Duodenal mucosa (tissue), 2 donors: ENCODE results near the gene CPM.

Experiments
- H3K27ac ChIP-seq: one replicate; pipeline ENCODE4 v1.7.0; 2013; ENCODE audit warnings: low read depth, low read length
- H3K27me3 ChIP-seq, 2 donors: one replicate each; pipeline ENCODE4 v1.7.0; 2013; ENCODE audit warnings: low read length in 2 of 2, control low read depth in 1 of 2; ENCODE audit not compliant: insufficient read depth in 2 of 2, control insufficient read depth in 1 of 2
- H3K36me3 ChIP-seq, 2 donors: one replicate each; pipeline ENCODE4 v1.7.0; 2013; ENCODE audit warnings: low read length in 2 of 2, control low read depth in 1 of 2; ENCODE audit not compliant: insufficient read depth in 2 of 2, control insufficient read depth in 1 of 2
- H3K4me1 ChIP-seq, 2 donors: one replicate each; pipeline ENCODE4 v1.7.0; 2013; ENCODE audit warnings: low read length in 2 of 2, control low read depth in 1 of 2; ENCODE audit not compliant: insufficient read depth in 2 of 2, control insufficient read depth in 1 of 2
- H3K4me3 ChIP-seq, 2 donors: one replicate each; pipeline ENCODE4 v1.7.0; 2013; ENCODE audit warnings: low read length in 2 of 2, low read depth in 1 of 2
- H3K9ac ChIP-seq, 2 donors: one replicate each; pipeline ENCODE4 v1.7.0; 2013; ENCODE audit warnings: low read length in 2 of 2, low read depth in 1 of 2
- H3K9me3 ChIP-seq, 2 donors: one replicate each; pipeline ENCODE4 v1.7.0; 2013; ENCODE audit warnings: low read length in 2 of 2, control low read depth in 1 of 2; ENCODE audit not compliant: control insufficient read depth in 1 of 2

The CPM gene

GRCh38 chr12:68911197-68911718 lies 21.7 kb downstream of the CPM start:
- no peak overlapping the region for H3K9ac ChIP-seq
- H3K27me3 ChIP-seq: no peaks in the 10 kb centered on the region
- no peaks in the 10 kb centered on the region for H3K4me1 ChIP-seq
- no peak overlapping the region for H3K27ac ChIP-seq
- no peak overlapping the region for H3K4me3 ChIP-seq
- H3K9me3 ChIP-seq: no peaks in the 10 kb centered on the region
- H3K36me3 ChIP-seq: no peaks in the 10 kb centered on the region

GRCh38 chr12:68910128-68910527 lies 22.8 kb downstream of the CPM start:
- Histone ChIP-seq H3K4me3 (no peak overlapping the region), H3K9me3 (no peaks in the 10 kb centered on the region), H3K4me1 (no peaks in the 10 kb centered on the region)

GRCh38 chr12:68908076-68908475 lies 24.9 kb downstream of the CPM start:
- no peak overlapping the region for H3K27ac ChIP-seq
- H3K27me3 ChIP-seq: no peaks in the 10 kb centered on the region
- H3K4me3 ChIP-seq: no peak overlapping the region
- no peaks in the 10 kb centered on the region for H3K36me3 ChIP-seq
- H3K9ac ChIP-seq: no peak overlapping the region
- no peaks in the 10 kb centered on the region for H3K4me1 ChIP-seq
- H3K9me3 ChIP-seq: no peaks in the 10 kb centered on the region

More at GRCh38 chr12:68910128-68910527, 22.8 kb downstream of the CPM start:
- H3K27me3 ChIP-seq: no peaks in the 10 kb centered on the region
- no peak overlapping the region for H3K27ac ChIP-seq
- H3K36me3 ChIP-seq: no peaks in the 10 kb centered on the region
- no peak overlapping the region for H3K9ac ChIP-seq

GRCh38 chr12:68905733-68906132 lies 27.2 kb downstream of the CPM start:
- no peaks in the 10 kb centered on the region for H3K9me3 ChIP-seq
- H3K4me3 ChIP-seq: no peak overlapping the region
- no peak overlapping the region for H3K9ac ChIP-seq
- H3K36me3 ChIP-seq: no peaks in the 10 kb centered on the region
- H3K27ac ChIP-seq: no peak overlapping the region
- H3K27me3 ChIP-seq: no peaks in the 10 kb centered on the region
- H3K4me1 ChIP-seq: peaks cover 0 to 6% of the 10 kb centered on the region in 2 donors

- Histone ChIP-seq H3K4me3 (no peak overlapping the region), H3K27ac (no peak overlapping the region), H3K9ac (no peak overlapping the region), H3K36me3 (no peaks in the 10 kb centered on the region), H3K9me3 (no peaks in the 10 kb centered on the region), H3K27me3 (no peaks in the 10 kb centered on the region), H3K4me1 (peaks cover 0 to 9% of the 10 kb centered on the region in 2 donors)
Measured at GRCh38 chr12:68904351-68904962, 28.5 kb downstream of the CPM start.

- Histone ChIP-seq H3K36me3 (no peaks in the 10 kb centered on the region), H3K4me1 (peaks cover 0 to 15% of the 10 kb centered on the region in 2 donors), H3K4me3 (no peak overlapping the region), H3K27me3 (no peaks in the 10 kb centered on the region), H3K9ac (no peak overlapping the region), H3K9me3 (no peaks in the 10 kb centered on the region), H3K27ac (no peak overlapping the region)
Measured at GRCh38 chr12:68903511-68903910, 29.5 kb downstream of the CPM start.

- no peaks in the 10 kb centered on the region for H3K27me3 ChIP-seq
- H3K4me3 ChIP-seq: no peak overlapping the region
- no peak overlapping the region for H3K27ac ChIP-seq
- no peaks in the 10 kb centered on the region for H3K36me3 ChIP-seq
- peaks cover 0 to 15% of the 10 kb centered on the region in 2 donors for H3K4me1 ChIP-seq
- no peaks in the 10 kb centered on the region for H3K9me3 ChIP-seq
- no peak overlapping the region for H3K9ac ChIP-seq
Measured at GRCh38 chr12:68901551-68901950, 31.4 kb downstream of the CPM start.

GRCh38 chr12:68901145-68901544 lies 31.8 kb downstream of the CPM start:
- Histone ChIP-seq H3K27me3 (no peaks in the 10 kb centered on the region), H3K9me3 (no peaks in the 10 kb centered on the region), H3K36me3 (no peaks in the 10 kb centered on the region), H3K4me1 (peaks cover 0 to 15% of the 10 kb centered on the region in 2 donors), H3K27ac (no peak overlapping the region), H3K4me3 (no peak overlapping the region), H3K9ac (no peak overlapping the region)

GRCh38 chr12:68900241-68900640 lies 32.7 kb downstream of the CPM start:
- Histone ChIP-seq H3K9me3 (no peaks in the 10 kb centered on the region), H3K27me3 (no peaks in the 10 kb centered on the region), H3K36me3 (no peaks in the 10 kb centered on the region), H3K4me1 (peaks cover 0 to 15% of the 10 kb centered on the region in 2 donors), H3K9ac (no peak overlapping the region), H3K27ac (no peak overlapping the region), H3K4me3 (no peak overlapping the region)

GRCh38 chr12:68899251-68899771 lies 33.7 kb downstream of the CPM start:
- Histone ChIP-seq H3K36me3 (no peaks in the 10 kb centered on the region), H3K27ac (no peak overlapping the region), H3K4me1 (peaks cover 0 to 15% of the 10 kb centered on the region in 2 donors), H3K4me3 (no peak overlapping the region), H3K9me3 (no peaks in the 10 kb centered on the region), H3K27me3 (no peaks in the 10 kb centered on the region), H3K9ac (no peak overlapping the region)
